HAP-1 (cell line): ENCODE data around the gene MAP7.
"Not testable (repeated sequence)": the region's sequence is repeated elsewhere in the genome, so short reads cannot be mapped to it uniquely, and the experiment has no call there.

Source experiments
- DNase-seq, 2 experiments: peaks; one replicate each; pipeline ENCODE4 v3.0.0-alpha.2; 2016 to 2020; ENCODE audit warnings: low spot score in 2 of 2
- H3K27me3 ChIP-seq: fragments of 250-450 bp; sonication (Bioruptor Pico); 2 replicates; pipeline ENCODE4 v1.5.1; 2020; ENCODE audit warnings: low read depth, mild to moderate bottlenecking, moderate library complexity
- H3K36me3 ChIP-seq: fragments of 250-450 bp; sonication (Bioruptor Pico); replicated peaks from 2 replicates; pipeline ENCODE4 v1.5.1; 2020; ENCODE audit warnings: mild to moderate bottlenecking
- H3K4me1 ChIP-seq: fragments of 250-450 bp; sonication (Bioruptor Pico); 2 replicates; pipeline ENCODE4 v1.5.1; 2020; ENCODE audit warnings: mild to moderate bottlenecking
- H3K4me3 ChIP-seq: fragments of 250-450 bp; sonication (Bioruptor Pico); 2 replicates; pipeline ENCODE4 v1.5.1; 2020; ENCODE audit warnings: mild to moderate bottlenecking, moderate library complexity
- H3K9me3 ChIP-seq: fragments of 250-450 bp; sonication (Bioruptor Pico); 2 replicates; pipeline ENCODE4 v1.5.1; 2020; ENCODE audit warnings: mild to moderate bottlenecking, moderate library complexity
- in situ Hi-C: fragments of 300-500 bp; cut with MboI; formaldehyde crosslinking; loops from 3 replicates; pipeline ENCODE4 v1.14.3; 2020; ENCODE audit warnings: low sequenced_read_pairs, inconsistent platforms, mixed read lengths

Gene MAP7

GRCh38 chr6:136501096-136501495, 49.1 kb downstream of the MAP7 start:
- no peak for DNase-seq
- H3K4me1 ChIP-seq = peaks cover 48% of the 10 kb centered on the region
- no peaks in the 10 kb centered on the region for H3K9me3 ChIP-seq
- in situ Hi-C loops = no loop called here
- no peaks in the 10 kb centered on the region for H3K36me3 ChIP-seq
- no peaks in the 10 kb centered on the region for H3K27me3 ChIP-seq
- no peak overlapping the region for H3K4me3 ChIP-seq

- Histone ChIP-seq H3K9me3 (no peaks in the 10 kb centered on the region), H3K36me3 (no peaks in the 10 kb centered on the region), H3K27me3 (no peaks in the 10 kb centered on the region), H3K4me3 (no peak overlapping the region), H3K4me1 (peaks cover 41% of the 10 kb centered on the region)
- DNase-seq = no peak
- in situ Hi-C loops = no loop called here
These were observed 49.8 kb downstream of the MAP7 start for GRCh38 chr6:136500414-136500813.

DNA sequence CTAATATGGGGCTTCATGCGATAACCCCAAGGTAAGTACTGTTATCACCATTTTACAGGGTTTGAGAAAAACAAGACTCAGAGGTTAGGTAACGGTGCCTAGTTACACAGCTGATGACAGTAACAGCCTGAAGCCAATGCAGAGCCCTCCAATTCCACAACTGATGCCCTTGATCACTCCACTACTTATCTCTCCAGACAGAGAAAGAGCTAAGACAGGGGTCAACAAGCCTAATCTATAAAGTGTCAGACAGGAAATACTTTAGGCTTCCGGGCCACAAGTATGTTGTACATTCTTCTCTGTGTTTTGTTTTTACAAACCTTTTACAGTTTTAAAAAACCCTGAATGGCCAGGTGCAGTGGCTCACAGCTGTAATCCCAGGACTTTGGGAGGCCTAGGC, 50.9 kb downstream of the MAP7 start:
- no peaks in the 10 kb centered on the region for H3K9me3 ChIP-seq
- in situ Hi-C loops = no loop called here
- no peak overlapping the region for H3K4me3 ChIP-seq
- DNase-seq = no peak
- no peaks in the 10 kb centered on the region for H3K27me3 ChIP-seq
- no peaks in the 10 kb centered on the region for H3K36me3 ChIP-seq
- H3K4me1 ChIP-seq = peaks cover 33% of the 10 kb centered on the region

- H3K9me3 ChIP-seq, in situ Hi-C loops, DNase-seq, H3K36me3 ChIP-seq, H3K4me3 ChIP-seq, H3K27me3 ChIP-seq: not testable (repeated sequence)
- H3K4me1 ChIP-seq = peaks cover 13% of the 10 kb centered on the region
These were observed 53.8 kb downstream of the MAP7 start for GRCh38 chr6:136496449-136496848.

- Histone ChIP-seq H3K4me1 (no peaks in the 10 kb centered on the region; the same call in 1 of the 2 replicates), H3K4me3 (no peak overlapping the region), H3K9me3 (no peaks in the 10 kb centered on the region), H3K36me3 (no peaks in the 10 kb centered on the region), H3K27me3 (no peaks in the 10 kb centered on the region)
- in situ Hi-C loops = no loop called here
- no peak for DNase-seq
These were observed 55.5 kb downstream of the MAP7 start for GRCh38 chr6:136494710-136495109.

DNA sequence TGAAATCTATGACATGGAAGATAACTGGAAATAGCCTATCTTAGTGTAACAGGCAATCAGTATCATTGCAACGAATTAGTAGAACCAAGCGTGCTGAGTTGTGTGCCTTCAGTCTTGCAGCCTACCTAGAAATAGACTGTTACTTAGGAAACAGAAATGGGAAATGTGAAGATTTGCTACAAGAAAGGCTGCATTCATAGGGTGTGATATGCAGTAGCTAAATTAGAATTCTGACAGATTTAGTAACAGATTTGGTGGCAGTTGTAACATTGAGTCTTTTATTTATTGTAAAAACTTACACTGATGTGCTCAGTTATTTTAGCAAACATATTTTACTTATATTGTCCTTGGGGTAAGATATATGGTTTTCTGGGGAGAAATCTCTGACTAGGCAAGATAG, 56.2 kb downstream of the MAP7 start:
- no peak overlapping the region for H3K4me3 ChIP-seq
- DNase-seq = no peak
- in situ Hi-C loops = no loop called here
- H3K27me3 ChIP-seq = no peaks in the 10 kb centered on the region
- no peaks in the 10 kb centered on the region for H3K36me3 ChIP-seq
- H3K4me1 ChIP-seq = no peaks in the 10 kb centered on the region; the same call in 1 of the 2 replicates
- no peaks in the 10 kb centered on the region for H3K9me3 ChIP-seq

GRCh38 chr6:136492409-136492808, 57.8 kb downstream of the MAP7 start:
- no peaks in the 10 kb centered on the region for H3K9me3 ChIP-seq
- no peaks in the 10 kb centered on the region for H3K36me3 ChIP-seq
- H3K4me1 ChIP-seq = no peaks in the 10 kb centered on the region; the same call in 1 of the 2 replicates
- H3K27me3 ChIP-seq = no peaks in the 10 kb centered on the region
- no peak overlapping the region for H3K4me3 ChIP-seq
- in situ Hi-C loops = no loop called here
- DNase-seq = no peak

DNA sequence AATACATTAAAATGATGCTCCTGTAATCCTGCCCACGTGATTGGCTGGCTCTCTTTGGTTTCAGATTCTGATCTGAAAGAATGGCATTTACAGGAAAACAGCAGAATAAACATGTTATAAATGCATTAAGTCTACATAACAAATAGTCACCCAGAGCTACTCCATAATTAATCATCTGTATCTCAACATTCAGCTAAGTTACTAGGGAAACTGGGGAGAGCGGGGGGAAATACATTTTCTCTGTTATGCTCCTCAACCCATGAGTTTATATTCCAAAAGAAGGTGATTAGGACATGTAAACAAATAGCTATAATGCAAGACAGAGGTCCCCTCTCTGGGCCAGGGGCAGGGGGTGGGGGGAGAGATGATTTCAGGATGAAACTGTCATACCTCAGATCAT, 58.5 kb downstream of the MAP7 start:
- no peak for DNase-seq
- H3K9me3 ChIP-seq = no peaks in the 10 kb centered on the region
- no peaks in the 10 kb centered on the region; the same call in 1 of the 2 replicates for H3K4me1 ChIP-seq
- no peaks in the 10 kb centered on the region for H3K36me3 ChIP-seq
- no peak overlapping the region for H3K4me3 ChIP-seq
- in situ Hi-C loops = no loop called here
- no peaks in the 10 kb centered on the region for H3K27me3 ChIP-seq

DNA sequence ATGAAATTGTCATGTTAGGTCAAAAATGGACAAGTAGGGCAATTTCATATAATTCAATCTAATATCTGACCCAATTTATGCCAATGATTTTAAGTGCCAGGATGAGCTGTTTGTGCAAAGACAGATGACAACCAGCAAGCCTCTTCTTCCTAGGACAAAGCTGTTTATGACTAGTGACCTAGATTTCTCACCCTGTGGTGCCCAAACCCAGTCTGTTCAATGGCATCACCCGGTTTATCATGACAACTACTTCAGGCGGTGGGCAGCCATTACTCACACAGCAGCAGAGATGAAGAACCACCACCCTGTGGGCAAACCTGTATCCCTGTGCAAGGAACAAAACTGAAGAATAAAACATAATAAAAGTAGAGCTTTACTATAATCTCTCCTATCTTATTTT, 59.0 kb downstream of the MAP7 start:
- no peaks in the 10 kb centered on the region for H3K36me3 ChIP-seq
- no peaks in the 10 kb centered on the region for H3K27me3 ChIP-seq
- in situ Hi-C loops = no loop called here
- no peaks in the 10 kb centered on the region; the same call in 1 of the 2 replicates for H3K4me1 ChIP-seq
- no peaks in the 10 kb centered on the region for H3K9me3 ChIP-seq
- DNase-seq = no peak
- no peak overlapping the region for H3K4me3 ChIP-seq

- DNase-seq, H3K4me1 ChIP-seq, H3K36me3 ChIP-seq, in situ Hi-C loops, H3K4me3 ChIP-seq, H3K27me3 ChIP-seq, H3K9me3 ChIP-seq: not testable (repeated sequence)
These were observed 60.6 kb downstream of the MAP7 start for GRCh38 chr6:136489689-136490033.

DNA sequence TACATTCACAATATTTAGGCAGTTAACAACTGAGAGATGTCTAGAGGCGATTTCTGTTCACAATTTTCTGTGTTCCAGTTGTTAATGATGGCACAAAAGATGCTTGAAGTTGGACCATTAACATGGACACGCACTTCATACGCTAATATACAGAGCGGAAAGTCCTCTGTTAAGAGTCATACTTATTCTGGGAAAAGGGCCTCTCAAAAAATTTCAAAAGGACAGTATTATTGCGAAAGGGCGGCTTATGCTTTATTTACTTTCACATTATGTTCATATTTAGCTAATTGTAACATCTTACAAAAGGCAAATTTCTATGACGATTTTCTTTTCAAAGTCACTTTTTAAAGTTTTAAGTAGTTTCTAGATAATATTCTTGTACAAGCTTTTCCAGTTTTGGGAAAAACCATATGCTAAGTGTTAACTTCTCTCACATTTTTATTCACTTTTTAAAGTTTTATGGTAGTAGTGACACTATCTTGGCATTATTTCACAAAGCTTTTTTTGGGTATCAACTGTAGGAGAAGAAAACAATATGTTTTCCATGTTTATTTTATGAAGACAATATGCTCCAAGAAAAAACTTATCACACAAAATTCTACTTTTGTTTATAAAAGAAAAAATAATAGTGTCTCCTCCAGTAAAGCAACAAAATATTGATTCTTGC, 62.3 kb downstream of the MAP7 start:
- no peaks in the 10 kb centered on the region; the same call in 1 of the 2 replicates for H3K4me1 ChIP-seq
- in situ Hi-C loops = no loop called here
- H3K27me3 ChIP-seq = no peaks in the 10 kb centered on the region
- no peak for DNase-seq
- H3K9me3 ChIP-seq = no peaks in the 10 kb centered on the region
- no peaks in the 10 kb centered on the region for H3K36me3 ChIP-seq
- no peak overlapping the region for H3K4me3 ChIP-seq

DNA sequence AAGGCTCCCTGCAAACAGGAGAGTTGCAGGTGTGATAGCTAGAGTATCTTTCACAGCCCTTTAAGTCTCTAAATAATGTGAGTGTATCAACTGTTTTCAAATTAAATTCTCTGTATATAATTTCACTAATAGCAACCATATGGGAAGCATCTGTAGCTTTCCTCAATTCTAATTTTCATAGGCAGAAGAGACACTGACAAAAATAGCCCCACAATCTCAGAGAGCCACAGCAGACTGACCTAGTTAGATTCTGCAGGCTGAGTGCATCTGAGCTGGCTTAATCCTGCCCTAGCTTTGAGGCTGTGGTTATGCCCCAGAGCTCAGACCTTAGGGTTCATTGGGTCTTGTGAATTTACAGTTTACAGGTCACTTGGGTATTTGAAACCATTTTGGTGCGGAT, 63.9 kb downstream of the MAP7 start:
- Histone ChIP-seq H3K36me3 (no peaks in the 10 kb centered on the region), H3K4me3 (no peak overlapping the region), H3K9me3 (no peaks in the 10 kb centered on the region), H3K4me1 (no peaks in the 10 kb centered on the region), H3K27me3 (no peaks in the 10 kb centered on the region)
- no peak for DNase-seq
- in situ Hi-C loops = no loop called here

- Histone ChIP-seq H3K4me3 (no peak overlapping the region), H3K9me3 (no peaks in the 10 kb centered on the region; the same call in 1 of the 2 replicates), H3K4me1 (no peaks in the 10 kb centered on the region), H3K36me3 (no peaks in the 10 kb centered on the region), H3K27me3 (no peaks in the 10 kb centered on the region)
- no peak for DNase-seq
- in situ Hi-C loops = no loop called here
These were observed 66.3 kb downstream of the MAP7 start for GRCh38 chr6:136483906-136484305.

- H3K9me3 ChIP-seq, H3K4me1 ChIP-seq, H3K27me3 ChIP-seq, H3K36me3 ChIP-seq, DNase-seq, H3K4me3 ChIP-seq, in situ Hi-C loops: not testable (repeated sequence)
These were observed 67.2 kb downstream of the MAP7 start for GRCh38 chr6:136483005-136483404.

DNA sequence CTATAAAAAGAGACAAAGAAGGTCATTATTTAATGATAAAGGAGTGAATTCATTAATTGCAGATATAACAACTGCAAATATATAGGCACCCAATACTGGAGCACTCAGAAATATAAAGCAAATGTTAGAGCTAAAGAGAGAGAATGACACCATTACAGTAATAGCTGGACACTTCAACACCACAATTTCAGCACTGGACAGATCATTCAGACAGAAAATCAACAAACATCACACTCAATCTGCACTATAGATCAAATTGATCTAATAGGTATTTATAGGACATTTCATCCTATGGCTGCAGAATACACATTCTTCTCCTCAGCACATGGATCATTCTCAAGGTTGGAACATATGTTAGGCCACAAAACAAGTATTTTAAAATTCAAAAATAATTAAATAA, 72.7 kb downstream of the MAP7 start:
- DNase-seq = no peak
- Histone ChIP-seq H3K36me3 (no peaks in the 10 kb centered on the region), H3K27me3 (no peaks in the 10 kb centered on the region), H3K9me3 (no peaks in the 10 kb centered on the region; the same call in 1 of the 2 replicates), H3K4me3 (no peak overlapping the region), H3K4me1 (no peaks in the 10 kb centered on the region)
- in situ Hi-C loops = no loop called here
